ENCODE results near the gene WASHC3.

DNA sequence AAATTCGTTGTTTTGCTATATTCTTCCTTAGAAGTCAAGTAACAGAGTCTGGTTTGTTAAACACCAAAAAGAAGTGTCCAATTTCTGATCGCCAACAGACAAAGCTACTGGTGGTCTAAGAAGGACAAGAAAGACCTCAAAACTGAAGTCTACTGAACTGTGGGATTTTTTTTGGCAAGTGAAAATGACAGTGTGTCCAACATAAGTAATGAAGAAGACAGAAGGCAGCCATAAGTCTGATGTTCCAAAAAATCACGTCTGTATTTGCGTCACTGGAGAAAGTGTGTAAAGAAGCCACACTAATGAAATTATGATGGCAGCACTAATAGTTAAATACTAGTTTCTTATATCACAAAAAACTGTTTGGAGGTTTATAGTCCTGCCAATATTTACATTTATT, 32.6 kb downstream of the WASHC3 start:
- TF ChIP-seq, protein P1, sequence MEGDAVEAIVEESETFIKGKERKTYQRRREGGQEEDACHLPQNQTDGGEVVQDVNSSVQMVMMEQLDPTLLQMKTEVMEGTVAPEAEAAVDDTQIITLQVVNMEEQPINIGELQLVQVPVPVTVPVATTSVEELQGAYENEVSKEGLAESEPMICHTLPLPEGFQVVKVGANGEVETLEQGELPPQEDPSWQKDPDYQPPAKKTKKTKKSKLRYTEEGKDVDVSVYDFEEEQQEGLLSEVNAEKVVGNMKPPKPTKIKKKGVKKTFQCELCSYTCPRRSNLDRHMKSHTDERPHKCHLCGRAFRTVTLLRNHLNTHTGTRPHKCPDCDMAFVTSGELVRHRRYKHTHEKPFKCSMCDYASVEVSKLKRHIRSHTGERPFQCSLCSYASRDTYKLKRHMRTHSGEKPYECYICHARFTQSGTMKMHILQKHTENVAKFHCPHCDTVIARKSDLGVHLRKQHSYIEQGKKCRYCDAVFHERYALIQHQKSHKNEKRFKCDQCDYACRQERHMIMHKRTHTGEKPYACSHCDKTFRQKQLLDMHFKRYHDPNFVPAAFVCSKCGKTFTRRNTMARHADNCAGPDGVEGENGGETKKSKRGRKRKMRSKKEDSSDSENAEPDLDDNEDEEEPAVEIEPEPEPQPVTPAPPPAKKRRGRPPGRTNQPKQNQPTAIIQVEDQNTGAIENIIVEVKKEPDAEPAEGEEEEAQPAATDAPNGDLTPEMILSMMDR (IDR thresholded peaks at IDR 0.05; ENCODE audit: borderline replicate concordance, extremely low read depth, low read length, poor library complexity, severe bottlenecking) = no peak
- TF ChIP-seq EZH2 (IDR thresholded peaks at IDR 0.05; ENCODE audit: borderline replicate concordance, low read depth, low read length, severe bottlenecking) = no peak

Measured in DND-41 (cell line).